T-helper 2 cell treated with Interferon-gamma antibody and Interleukin-4, amounts not matched to agents 100 ng/mL and 5 ng/mL, for 36 hours (primary cell): Measurements from ENCODE around the gene MST1. TPM values are rescaled to one million over a fixed set of nuclear protein-coding genes. Genes with fewer than 3 reads are reported as not detected.

ENCODE experiments used
- intact Hi-C: fragments of 100-400 bp; cut with micrococcal nuclease; formaldehyde crosslinking; loops from one replicate; pipeline ENCODE4 v1.15.1; 2023
- total RNA-seq: library from RNA; stranded (reverse); gene quantifications from 2 replicates; pipeline ENCODE4 v1.2.3, GENCODE V29; 2022

MST1 gene
- total RNA-seq, 1 donor from 2014 or later = 10.4 TPM

DNA sequence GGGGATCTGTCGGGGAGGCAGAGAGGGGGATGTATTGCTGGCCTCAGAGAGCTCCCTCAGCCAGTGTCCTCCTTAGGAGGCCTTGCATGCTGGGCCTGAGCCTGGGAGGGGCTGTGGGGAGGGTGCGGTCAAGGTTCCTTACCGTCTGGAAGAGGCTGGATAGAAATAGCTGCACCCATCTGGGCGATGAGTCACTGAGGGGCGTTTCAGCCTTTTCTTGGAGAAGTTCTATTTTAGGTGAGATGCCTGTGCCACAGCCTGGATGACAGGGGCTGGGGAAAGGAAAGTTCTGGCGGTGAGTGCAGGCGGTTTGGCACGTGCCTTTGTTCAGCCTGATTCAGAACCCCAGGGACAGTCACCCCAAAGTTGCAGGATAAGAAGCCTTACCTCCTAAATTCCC, 50.8 kb downstream of the MST1 start:
- intact Hi-C loops = no loop called here

- intact Hi-C loops = no loop called here
Measured at GRCh38 chr3:49636883-49637609, 52.2 kb downstream of the MST1 start.

DNA sequence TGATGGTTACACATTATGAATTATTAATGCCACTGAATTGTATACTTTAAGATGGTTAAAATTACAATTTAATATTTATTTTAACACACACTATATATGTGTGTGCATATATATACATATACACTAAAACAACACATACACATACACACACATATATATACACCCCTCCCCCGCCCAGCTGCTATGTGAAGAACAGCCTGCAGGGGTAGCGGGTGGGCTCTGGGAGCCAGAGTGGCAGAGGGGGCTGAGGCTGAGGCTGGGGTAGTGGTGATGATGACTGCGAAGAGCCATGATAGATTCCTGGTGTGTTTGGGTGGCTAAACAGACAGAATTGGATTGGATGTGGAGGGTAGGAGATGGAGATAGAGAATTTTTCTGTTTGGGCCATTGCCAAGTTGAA, 54.5 kb downstream of the MST1 start:
- intact Hi-C loops = no loop called here

Other genes with a start within 250 kb of the MST1 start
- 19.5 and 19.6 TPM in 2 replicates for gene DAG1, start 219.2 kb downstream of the MST1 start, total RNA-seq
- gene BSN, start 135.0 kb downstream of the MST1 start, total RNA-seq = 0.07 TPM in 2 replicates
- gene APEH, start 15.1 kb downstream of the MST1 start, total RNA-seq = 108 and 111 TPM in 2 replicates
- 44.1 and 50.0 TPM in 2 replicates for gene RNF123, start 83 bp upstream of the MST1 start, total RNA-seq
- gene AMIGO3, start 30.2 kb upstream of the MST1 start, total RNA-seq = 0.27 TPM in 1 of 2 replicates, not detected in the other
- 59.9 and 61.6 TPM in 2 replicates for gene GMPPB, start 34.5 kb upstream of the MST1 start, total RNA-seq
- 34.2 and 37.4 TPM in 2 replicates for gene IP6K1, start 97.1 kb upstream of the MST1 start, total RNA-seq
- not detected in 2 replicates for gene CDHR4, start 110.4 kb upstream of the MST1 start, total RNA-seq
- gene INKA1, start 113.8 kb upstream of the MST1 start, total RNA-seq = 0.41 and 0.82 TPM in 2 replicates
- gene UBA7, start 124.5 kb upstream of the MST1 start, total RNA-seq = 213 and 218 TPM in 2 replicates
- gene TRAIP, start 167.1 kb upstream of the MST1 start, total RNA-seq = 30.4 and 31.8 TPM in 2 replicates
- gene CAMKV, start 180.4 kb upstream of the MST1 start, total RNA-seq = not detected in 2 replicates
- 2.1 and 3.2 TPM in 2 replicates for gene MST1R, start 214.4 kb upstream of the MST1 start, total RNA-seq
- 13.5 and 14.4 TPM in 2 replicates for gene MON1A, start 240.3 kb upstream of the MST1 start, total RNA-seq